ENCODE measurements around the gene ATF7IP.

Gene ATF7IP

GRCh38 chr12:14521822-14522221, 156.3 kb downstream of the ATF7IP start:
- no peak overlapping the region for H3K27ac ChIP-seq (ENCODE audit: insufficient read depth, low read depth, low read length, poor library complexity, severe bottlenecking)
- H3K9me3 ChIP-seq (ENCODE audit: control insufficient read depth, low read length) = no peaks in the 10 kb centered on the region
- no peak overlapping the region for H3K4me3 ChIP-seq (ENCODE audit: insufficient read depth, low read depth, low read length)
- no peaks in the 10 kb centered on the region for H3K27me3 ChIP-seq (ENCODE audit: control insufficient read depth, insufficient read depth, low read length, poor library complexity, severe bottlenecking)
- H3K4me1 ChIP-seq (ENCODE audit: control insufficient read depth, insufficient read depth, low read length) = no peaks in the 10 kb centered on the region
- H3K36me3 ChIP-seq (ENCODE audit: control insufficient read depth, insufficient read depth, low read length) = no peaks in the 10 kb centered on the region

GRCh38 chr12:14525964-14526363, 160.5 kb downstream of the ATF7IP start:
- Histone ChIP-seq H3K27me3 (ENCODE audit: control insufficient read depth, insufficient read depth, low read length, poor library complexity, severe bottlenecking) (no peaks in the 10 kb centered on the region), H3K36me3 (ENCODE audit: control insufficient read depth, insufficient read depth, low read length) (no peaks in the 10 kb centered on the region), H3K4me3 (ENCODE audit: insufficient read depth, low read depth, low read length) (no peak overlapping the region), H3K27ac (ENCODE audit: insufficient read depth, low read depth, low read length, poor library complexity, severe bottlenecking) (no peak overlapping the region), H3K4me1 (ENCODE audit: control insufficient read depth, insufficient read depth, low read length) (no peaks in the 10 kb centered on the region), H3K9me3 (ENCODE audit: control insufficient read depth, low read length) (no peaks in the 10 kb centered on the region)
- WGBS, 2 experiments = 95 to 100% methylated on average over 2 of the region's 2 CpGs

- Histone ChIP-seq H3K9me3 (ENCODE audit: control insufficient read depth, low read length) (no peaks in the 10 kb centered on the region), H3K36me3 (ENCODE audit: control insufficient read depth, insufficient read depth, low read length) (no peaks in the 10 kb centered on the region), H3K27ac (ENCODE audit: insufficient read depth, low read depth, low read length, poor library complexity, severe bottlenecking) (no peak overlapping the region), H3K4me3 (ENCODE audit: insufficient read depth, low read depth, low read length) (no peak overlapping the region), H3K4me1 (ENCODE audit: control insufficient read depth, insufficient read depth, low read length) (no peaks in the 10 kb centered on the region), H3K27me3 (ENCODE audit: control insufficient read depth, insufficient read depth, low read length, poor library complexity, severe bottlenecking) (no peaks in the 10 kb centered on the region)
- 91 to 94% methylated on average over 10 of the region's 10 CpGs for WGBS, 2 experiments
Observed at GRCh38 chr12:14532152-14532551, 166.7 kb downstream of the ATF7IP start.

GRCh38 chr12:14537088-14537487, 171.6 kb downstream of the ATF7IP start:
- no peaks in the 10 kb centered on the region for H3K4me1 ChIP-seq (ENCODE audit: control insufficient read depth, insufficient read depth, low read length)
- H3K4me3 ChIP-seq (ENCODE audit: insufficient read depth, low read depth, low read length) = no peak overlapping the region
- H3K9me3 ChIP-seq (ENCODE audit: control insufficient read depth, low read length) = no peaks in the 10 kb centered on the region
- no peaks in the 10 kb centered on the region for H3K27me3 ChIP-seq (ENCODE audit: control insufficient read depth, insufficient read depth, low read length, poor library complexity, severe bottlenecking)
- H3K27ac ChIP-seq (ENCODE audit: insufficient read depth, low read depth, low read length, poor library complexity, severe bottlenecking) = no peak overlapping the region
- no peaks in the 10 kb centered on the region for H3K36me3 ChIP-seq (ENCODE audit: control insufficient read depth, insufficient read depth, low read length)
- WGBS, 2 experiments = 95 to 97% methylated on average over 5 of the region's 5 CpGs

GRCh38 chr12:14540801-14541462, 175.4 kb downstream of the ATF7IP start:
- 96 to 98% methylated on average over 4 of the region's 4 CpGs for WGBS, 2 experiments
- no peaks in the 10 kb centered on the region for H3K36me3 ChIP-seq (ENCODE audit: control insufficient read depth, insufficient read depth, low read length)
- no peak overlapping the region for H3K27ac ChIP-seq (ENCODE audit: insufficient read depth, low read depth, low read length, poor library complexity, severe bottlenecking)
- no peaks in the 10 kb centered on the region for H3K4me1 ChIP-seq (ENCODE audit: control insufficient read depth, insufficient read depth, low read length)
- H3K4me3 ChIP-seq (ENCODE audit: insufficient read depth, low read depth, low read length) = no peak overlapping the region
- H3K27me3 ChIP-seq (ENCODE audit: control insufficient read depth, insufficient read depth, low read length, poor library complexity, severe bottlenecking) = no peaks in the 10 kb centered on the region
- no peaks in the 10 kb centered on the region for H3K9me3 ChIP-seq (ENCODE audit: control insufficient read depth, low read length)

- H3K27me3 ChIP-seq (ENCODE audit: control insufficient read depth, insufficient read depth, low read length, poor library complexity, severe bottlenecking) = no peaks in the 10 kb centered on the region
- no peaks in the 10 kb centered on the region for H3K9me3 ChIP-seq (ENCODE audit: control insufficient read depth, low read length)
- H3K4me3 ChIP-seq (ENCODE audit: insufficient read depth, low read depth, low read length) = no peak overlapping the region
- H3K4me1 ChIP-seq (ENCODE audit: control insufficient read depth, insufficient read depth, low read length) = no peaks in the 10 kb centered on the region
- WGBS, 2 experiments = 91 to 94% methylated on average over 5 to 6 of the region's 7 CpGs
- H3K27ac ChIP-seq (ENCODE audit: insufficient read depth, low read depth, low read length, poor library complexity, severe bottlenecking) = no peak overlapping the region
- no peaks in the 10 kb centered on the region for H3K36me3 ChIP-seq (ENCODE audit: control insufficient read depth, insufficient read depth, low read length)
Observed at GRCh38 chr12:14545144-14546124, 180.0 kb downstream of the ATF7IP start.

- Histone ChIP-seq H3K4me1 (ENCODE audit: control insufficient read depth, insufficient read depth, low read length) (no peaks in the 10 kb centered on the region), H3K9me3 (ENCODE audit: control insufficient read depth, low read length) (no peaks in the 10 kb centered on the region), H3K27ac (ENCODE audit: insufficient read depth, low read depth, low read length, poor library complexity, severe bottlenecking) (no peak overlapping the region), H3K27me3 (ENCODE audit: control insufficient read depth, insufficient read depth, low read length, poor library complexity, severe bottlenecking) (no peaks in the 10 kb centered on the region), H3K4me3 (ENCODE audit: insufficient read depth, low read depth, low read length) (no peak overlapping the region), H3K36me3 (ENCODE audit: control insufficient read depth, insufficient read depth, low read length) (no peaks in the 10 kb centered on the region)
- 94 to 95% methylated on average over 2 of the region's 4 CpGs for WGBS, 2 experiments
Observed at GRCh38 chr12:14547571-14547970, 182.1 kb downstream of the ATF7IP start.

- Histone ChIP-seq H3K27me3 (ENCODE audit: control insufficient read depth, insufficient read depth, low read length, poor library complexity, severe bottlenecking) (no peaks in the 10 kb centered on the region), H3K36me3 (ENCODE audit: control insufficient read depth, insufficient read depth, low read length) (no peaks in the 10 kb centered on the region), H3K4me3 (ENCODE audit: insufficient read depth, low read depth, low read length) (no peak overlapping the region), H3K4me1 (ENCODE audit: control insufficient read depth, insufficient read depth, low read length) (no peaks in the 10 kb centered on the region), H3K9me3 (ENCODE audit: control insufficient read depth, low read length) (no peaks in the 10 kb centered on the region), H3K27ac (ENCODE audit: insufficient read depth, low read depth, low read length, poor library complexity, severe bottlenecking) (no peak overlapping the region)
- 92 to 97% methylated on average over 6 of the region's 6 CpGs for WGBS, 2 experiments
Observed at GRCh38 chr12:14548609-14549008, 183.1 kb downstream of the ATF7IP start.
